HPDE6-E6E7 (cell line): Measurements from ENCODE around the gene ZNF276.

Experiments used
- DNase-seq: peaks from one replicate; pipeline ENCODE4 v3.0.0; 2011; ENCODE audit warnings: missing footprints; ENCODE audit errors: extremely low spot score

Gene ZNF276

DNA sequence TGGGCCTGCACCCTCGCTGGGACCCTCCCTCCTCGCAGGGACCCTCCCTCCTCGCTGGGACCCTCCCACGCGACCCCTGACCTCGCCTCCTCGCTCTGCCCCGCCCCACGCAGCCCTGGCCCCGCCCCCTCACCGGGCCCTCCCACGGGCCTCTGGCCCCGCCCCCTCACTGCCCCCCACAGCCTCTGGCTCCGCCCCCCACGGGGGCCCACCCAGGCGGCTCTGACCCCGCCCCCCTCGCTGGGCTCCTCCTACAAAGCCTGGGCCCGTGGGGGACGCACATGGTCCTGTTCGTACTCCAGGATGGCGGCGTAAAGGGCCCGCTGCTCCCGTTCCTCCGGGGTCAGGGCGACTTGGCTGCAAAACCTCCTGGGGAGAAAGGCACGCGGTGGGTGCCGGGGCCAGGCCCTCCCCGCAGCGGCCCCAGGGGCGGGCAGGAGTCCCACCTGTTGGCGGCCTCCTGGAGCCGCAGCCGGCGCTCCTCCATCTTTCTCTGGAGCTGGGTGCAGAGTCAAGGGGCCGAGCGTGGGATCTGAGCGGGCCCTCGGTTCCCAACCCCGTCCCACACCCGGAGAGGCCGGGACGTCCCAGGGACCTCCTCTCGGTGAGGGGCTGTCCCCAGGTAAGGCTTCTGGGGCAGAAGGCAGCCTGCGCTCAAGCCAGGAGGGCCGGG is 9.6 kb upstream of the ZNF276 start:
- DNase-seq: peak; percentile 90

- no peak for DNase-seq
These were observed 9.0 kb upstream of the ZNF276 start for GRCh38 chr16:89712274-89712781.

GRCh38 chr16:89716493-89716892 is 4.8 kb upstream of the ZNF276 start:
- no peak for DNase-seq

DNA sequence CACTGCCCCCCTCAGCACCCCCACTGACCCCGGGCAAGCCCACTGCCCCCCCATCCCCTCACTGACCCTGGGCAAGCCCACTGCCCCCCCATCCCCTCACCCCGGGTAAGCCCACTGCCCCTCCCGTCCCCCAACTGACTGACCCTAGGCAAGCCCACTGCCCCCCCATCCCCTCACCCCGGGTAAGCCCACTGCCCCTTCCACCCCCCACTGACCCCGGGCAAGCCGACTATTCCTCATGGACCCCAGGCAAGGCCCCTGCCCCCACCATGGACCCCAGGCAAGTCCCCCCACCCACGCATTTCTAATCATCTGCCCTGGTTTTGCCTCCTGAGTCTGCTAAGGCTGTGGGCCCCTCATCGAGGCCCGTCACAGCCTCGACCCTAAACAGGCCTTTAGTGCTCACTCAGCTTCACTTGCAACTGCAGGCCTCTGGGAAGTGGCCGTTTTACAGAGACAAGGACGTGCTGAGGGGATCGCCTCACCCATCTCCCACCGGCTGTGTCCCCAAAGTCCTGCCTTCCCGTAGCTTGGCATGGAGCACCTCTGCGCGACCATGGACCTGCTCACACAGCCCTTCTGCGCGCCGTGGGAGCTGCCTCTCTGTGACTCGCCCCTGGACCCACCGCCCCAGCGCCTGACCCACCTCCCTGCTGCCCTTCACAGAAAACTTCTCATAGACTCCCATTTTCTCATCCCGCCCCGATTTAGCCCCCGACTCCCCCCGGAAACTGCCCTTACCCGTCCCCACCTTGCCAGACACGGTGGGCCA is 4.2 kb upstream of the ZNF276 start:
- DNase-seq: no peak

DNA sequence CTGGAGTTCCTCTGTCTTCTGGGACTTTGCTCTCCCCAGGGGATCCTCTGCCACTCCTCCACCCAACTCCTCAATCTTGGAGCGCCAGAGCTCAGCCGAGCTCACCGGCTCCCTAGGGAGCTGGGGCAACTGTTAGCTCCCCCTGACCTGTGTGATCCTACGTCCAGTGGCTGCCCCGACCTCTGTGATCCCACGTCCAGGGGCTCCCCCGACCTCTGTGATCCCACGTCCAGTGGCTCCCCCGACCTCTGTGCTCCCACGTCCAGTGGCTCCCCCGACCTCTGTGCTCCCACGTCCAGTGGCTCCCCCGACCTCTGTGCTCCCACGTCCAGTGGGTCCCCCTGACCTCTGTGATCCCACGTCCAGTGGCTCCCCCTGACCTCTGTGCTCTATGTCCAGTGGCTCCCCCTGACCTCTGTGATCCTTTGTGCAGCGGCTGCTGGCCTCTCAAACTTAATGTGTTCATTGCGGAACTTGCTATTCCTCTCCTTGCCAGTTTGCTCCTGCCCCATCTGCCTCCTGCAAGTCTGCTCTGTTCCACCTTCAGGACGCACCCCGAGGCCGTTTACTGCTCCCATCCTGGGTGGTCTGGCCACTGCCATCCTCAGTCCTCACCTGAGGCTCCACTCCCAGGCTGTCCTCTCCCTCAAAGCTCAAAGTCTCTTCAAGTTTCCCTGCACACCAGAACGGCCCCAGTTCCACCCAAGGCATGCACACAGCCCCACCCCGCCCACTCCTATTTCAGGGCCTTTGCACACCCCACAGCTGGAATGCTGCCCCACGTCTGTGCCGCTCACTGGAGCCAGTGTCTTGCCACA is 3.4 kb upstream of the ZNF276 start:
- DNase-seq: no peak

DNA sequence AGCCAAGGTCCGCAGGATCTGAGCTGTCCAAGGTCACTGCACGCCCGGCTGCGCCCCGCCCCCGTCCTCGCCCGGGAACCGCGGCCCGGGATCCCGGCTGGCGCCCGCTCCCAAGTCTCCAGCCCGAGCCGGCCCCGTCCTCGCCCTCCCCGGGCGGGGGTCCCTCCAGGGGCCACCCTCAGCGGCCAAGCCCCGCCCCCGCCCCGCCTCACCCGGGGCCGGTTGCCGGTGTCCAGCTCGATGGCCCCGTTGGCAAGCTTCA is 855 bp upstream of the ZNF276 start:
- DNase-seq: no peak

DNA sequence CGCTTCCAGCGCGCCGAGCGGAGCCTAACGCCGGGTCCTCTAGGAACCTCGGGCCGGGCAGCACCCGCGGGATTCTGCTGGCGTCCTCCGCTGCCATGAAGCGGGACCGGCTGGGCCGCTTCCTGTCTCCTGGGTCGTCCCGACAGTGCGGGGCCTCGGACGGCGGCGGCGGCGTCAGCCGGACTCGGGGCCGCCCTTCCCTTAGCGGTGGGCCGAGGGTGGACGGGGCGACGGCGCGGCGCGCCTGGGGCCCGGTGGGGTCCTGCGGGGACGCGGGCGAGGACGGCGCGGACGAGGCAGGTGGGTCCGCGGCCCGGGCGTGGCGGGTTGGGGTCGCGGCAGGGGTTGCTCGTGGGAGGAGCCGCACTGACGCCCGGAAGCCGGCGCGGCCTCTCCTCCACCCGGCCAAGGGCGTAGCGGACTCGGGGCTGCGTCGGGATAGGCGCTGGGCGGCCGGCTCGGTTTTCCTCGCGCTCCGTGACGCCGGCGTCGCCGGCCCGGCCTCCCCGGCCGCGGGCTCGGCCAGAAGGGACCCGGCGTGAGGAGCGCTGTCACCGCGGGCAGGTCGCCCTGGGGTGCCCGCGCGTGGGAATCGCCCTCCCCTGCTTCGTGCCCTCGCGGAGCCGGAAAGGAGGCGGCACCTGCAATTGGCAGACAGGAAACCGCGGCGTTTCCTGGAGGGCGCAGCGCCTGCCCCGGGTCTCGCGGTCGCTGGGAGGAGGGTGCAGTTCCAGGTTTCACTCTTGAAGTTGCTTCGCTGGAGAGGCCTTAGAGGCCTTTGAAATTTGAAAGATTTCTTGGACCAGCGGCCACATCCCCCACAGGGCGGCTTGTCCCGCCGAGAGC is 432 bp downstream of the ZNF276 start:
- no peak for DNase-seq

DNA sequence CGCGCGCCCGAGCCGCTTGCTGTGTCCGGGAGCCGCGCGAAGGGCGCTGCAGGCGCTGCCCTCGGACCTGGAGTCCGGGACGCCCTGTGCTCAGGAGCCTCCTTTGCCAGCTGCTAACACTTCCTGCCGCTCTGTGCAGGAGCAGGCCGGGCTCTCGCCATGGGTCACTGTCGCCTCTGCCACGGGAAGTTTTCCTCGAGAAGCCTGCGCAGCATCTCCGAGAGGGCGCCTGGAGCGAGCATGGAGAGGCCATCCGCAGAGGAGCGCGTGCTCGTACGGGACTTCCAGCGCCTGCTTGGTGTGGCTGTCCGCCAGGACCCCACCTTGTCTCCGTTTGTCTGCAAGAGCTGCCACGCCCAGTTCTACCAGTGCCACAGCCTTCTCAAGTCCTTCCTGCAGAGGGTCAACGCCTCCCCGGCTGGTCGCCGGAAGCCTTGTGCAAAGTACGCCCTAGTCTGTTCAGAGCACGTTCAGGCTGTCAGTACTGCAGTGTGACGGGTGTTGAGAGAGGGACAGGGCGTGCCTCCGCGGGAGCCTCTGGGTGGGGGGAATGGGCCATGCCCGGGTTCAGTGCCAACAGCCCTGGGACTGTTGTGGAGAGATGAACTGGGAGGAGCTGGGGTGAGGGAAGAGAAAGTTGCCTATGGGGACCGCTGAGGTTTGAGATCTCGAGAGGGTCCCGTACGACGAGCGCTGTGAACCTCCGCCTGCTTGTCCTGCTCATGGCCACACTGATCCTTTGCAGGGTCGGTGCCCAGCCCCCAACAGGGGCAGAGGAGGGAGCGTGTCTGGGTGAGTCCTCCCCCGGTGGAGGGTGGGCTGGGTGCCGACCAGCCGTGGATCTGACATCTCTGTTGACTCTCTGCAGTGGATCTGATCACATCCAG is 1.3 kb downstream of the ZNF276 start:
- DNase-seq: no peak

- DNase-seq: no peak
These were observed 2.2 kb downstream of the ZNF276 start for GRCh38 chr16:89723279-89724250.

- no peak for DNase-seq
These were observed 6.2 kb downstream of the ZNF276 start for GRCh38 chr16:89727406-89728120.

DNA sequence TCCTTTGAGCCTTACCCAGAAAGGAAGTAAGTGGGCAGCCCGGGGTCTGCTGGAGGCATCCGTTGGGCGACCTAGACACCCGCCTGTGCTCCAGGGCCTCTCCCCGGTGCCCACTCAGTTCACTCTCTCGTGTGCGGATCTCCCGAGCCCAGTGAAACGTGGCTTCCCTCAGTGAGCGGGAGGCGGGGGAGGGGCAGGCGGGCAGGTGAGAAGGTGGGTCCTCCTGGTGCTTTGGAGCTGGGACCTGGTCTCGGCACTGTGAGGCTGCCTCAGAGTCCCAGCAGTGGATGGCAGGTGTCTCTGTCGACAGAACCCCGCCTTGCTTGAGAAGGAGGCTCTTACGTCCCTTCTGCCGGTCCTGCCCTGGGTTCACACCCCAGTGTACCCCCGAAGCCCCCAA is 8.0 kb downstream of the ZNF276 start:
- no peak for DNase-seq

- no peak for DNase-seq
These were observed 8.7 kb downstream of the ZNF276 start for GRCh38 chr16:89729863-89730593.

DNA sequence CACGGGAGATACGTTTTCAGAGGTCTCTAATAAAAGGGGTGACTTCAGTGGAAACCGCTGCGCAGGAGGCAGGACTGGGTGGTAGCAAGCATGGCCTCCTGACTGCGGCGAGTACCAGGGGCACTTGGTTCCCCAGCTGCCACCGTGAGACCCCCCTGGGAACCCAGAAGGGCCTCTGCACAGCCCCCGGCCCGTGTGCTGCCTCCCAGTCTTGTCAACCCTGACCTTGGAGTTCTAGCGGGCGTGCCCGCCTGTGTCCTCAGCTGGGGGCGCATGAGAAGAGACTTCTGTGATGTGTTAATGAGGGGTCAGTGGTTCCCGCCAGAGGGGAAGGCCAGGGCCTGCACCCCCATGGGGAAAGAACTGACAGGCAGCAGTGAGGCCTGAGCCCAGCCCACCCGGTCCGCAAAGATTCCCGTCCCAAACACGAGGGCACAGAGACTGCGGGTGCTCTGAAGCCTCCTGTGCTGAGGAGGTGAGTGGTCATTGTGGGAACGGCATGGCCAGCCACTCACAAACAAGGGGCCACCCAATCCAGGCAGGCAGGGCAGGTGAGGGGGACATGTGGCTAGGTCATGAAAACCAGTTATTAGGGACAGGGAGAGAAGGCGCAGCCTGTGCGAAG is 9.4 kb downstream of the ZNF276 start:
- DNase-seq: no peak

DNA sequence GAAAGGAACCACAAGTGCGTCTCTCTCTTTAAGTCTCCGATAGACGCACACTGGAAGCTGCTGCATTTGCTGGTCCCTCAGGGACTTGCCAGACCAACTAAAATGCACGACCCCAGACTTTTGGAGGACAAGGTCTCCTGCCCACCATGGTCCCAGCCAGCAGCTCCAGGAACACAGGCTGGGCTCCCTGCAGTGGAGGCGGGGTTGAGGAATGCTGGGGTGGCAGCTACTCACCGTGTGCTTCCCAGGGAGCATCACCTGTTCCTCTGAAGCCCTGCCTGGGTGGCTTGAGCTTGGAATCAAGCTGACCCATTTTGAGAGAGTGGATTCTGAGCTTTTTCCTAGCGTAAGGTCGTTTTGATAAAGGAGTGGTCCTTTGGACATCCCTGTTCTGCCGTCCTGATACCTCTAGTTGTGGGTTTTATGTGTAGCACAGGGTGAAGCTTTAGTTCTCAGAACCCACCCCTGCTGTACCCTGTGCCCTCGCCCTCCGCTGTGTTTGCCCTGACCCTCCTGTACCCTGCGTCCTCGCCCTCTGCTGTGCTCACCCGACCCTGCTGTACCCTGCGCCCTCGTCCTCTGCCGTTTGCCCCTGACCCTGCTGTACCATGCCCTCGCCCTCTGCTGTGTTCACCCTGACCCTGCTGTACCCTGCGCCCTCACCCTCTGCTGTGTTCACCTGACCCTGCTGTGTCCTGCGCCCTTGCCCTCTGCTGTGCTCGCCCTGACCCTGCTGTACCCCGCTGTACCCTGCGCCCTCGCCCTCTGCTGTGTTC is 11.0 kb downstream of the ZNF276 start:
- no peak for DNase-seq

DNA sequence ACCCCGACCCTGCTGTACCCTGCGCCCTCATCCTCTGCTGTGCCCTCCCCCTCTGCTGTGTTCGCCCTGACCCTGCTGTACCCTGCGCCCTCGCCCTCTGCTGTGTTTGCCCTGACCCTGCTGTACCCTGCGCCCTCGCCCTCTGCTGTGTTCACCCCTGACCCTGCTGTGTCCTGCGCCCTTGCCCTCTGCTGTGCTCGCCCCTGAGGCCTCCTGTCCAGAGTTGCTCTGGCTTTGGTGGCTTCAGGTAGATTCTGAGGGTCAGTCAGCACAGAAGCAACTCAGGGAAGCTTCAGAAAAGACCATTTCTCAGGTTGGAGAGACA is 11.5 kb downstream of the ZNF276 start:
- DNase-seq: no peak

DNA sequence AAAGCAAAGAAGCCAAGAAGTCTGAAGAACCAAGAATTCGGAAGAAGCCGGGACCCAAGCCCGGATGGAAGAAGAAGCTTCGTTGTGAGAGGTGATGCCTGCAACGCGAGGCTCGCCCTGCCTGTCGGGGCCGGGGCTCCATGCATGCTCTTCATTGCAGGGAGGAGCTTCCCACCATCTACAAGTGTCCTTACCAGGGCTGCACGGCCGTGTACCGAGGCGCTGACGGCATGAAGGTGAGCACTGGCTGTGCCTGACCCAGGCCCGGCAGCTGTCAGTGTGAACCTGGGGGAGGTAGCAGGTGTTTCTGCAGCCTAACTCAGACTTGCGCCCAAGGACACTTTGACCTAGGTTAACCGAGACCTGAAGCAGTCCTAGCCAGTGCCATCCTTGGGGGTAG is 12.0 kb downstream of the ZNF276 start:
- DNase-seq: no peak

GRCh38 chr16:89733792-89734191 is 12.5 kb downstream of the ZNF276 start:
- DNase-seq: no peak
